NCI-H2029 treated with DMSO at 0.1 percent for 48 hours (cell line): Measurements from ENCODE around the gene SLC24A4.

Source experiments
- DNase-seq: peaks from one replicate; lab custom pipeline; 2025; lab: John Stamatoyannopoulos, UW

The SLC24A4 gene

DNA sequence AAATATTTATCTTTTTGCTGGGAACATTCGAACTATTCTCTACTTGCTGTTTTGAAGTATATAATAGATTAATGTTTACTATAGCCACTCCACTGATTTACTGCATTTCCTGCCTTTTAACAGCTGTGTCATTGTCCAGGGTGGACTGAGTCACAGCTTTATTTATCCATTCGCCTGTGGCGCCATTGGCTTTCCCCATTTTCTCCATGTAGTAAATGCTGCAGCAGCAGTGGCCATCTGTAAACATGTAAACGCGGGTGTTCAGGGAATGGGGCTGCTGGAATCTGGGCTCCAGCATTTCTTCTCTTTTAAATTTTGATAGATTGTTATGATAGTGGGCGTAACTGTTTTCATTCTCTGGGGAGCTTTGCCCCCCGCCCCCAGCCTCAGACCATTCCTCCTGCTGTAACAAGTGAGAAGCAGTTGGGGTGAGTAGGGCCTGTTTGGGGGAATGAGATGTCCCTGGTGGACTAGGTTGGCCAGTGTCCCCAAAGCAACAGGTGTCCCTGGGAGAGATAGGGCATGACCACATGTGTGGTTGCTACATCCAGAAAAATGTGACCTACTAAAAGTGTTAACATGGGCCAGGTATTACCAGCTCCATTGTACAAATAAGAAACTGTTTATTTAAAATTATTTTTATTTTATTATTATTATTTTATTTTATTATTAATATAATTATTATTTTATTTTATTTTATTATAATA, 223.5 kb downstream of the SLC24A4 start:
- no peak for DNase-seq

DNA sequence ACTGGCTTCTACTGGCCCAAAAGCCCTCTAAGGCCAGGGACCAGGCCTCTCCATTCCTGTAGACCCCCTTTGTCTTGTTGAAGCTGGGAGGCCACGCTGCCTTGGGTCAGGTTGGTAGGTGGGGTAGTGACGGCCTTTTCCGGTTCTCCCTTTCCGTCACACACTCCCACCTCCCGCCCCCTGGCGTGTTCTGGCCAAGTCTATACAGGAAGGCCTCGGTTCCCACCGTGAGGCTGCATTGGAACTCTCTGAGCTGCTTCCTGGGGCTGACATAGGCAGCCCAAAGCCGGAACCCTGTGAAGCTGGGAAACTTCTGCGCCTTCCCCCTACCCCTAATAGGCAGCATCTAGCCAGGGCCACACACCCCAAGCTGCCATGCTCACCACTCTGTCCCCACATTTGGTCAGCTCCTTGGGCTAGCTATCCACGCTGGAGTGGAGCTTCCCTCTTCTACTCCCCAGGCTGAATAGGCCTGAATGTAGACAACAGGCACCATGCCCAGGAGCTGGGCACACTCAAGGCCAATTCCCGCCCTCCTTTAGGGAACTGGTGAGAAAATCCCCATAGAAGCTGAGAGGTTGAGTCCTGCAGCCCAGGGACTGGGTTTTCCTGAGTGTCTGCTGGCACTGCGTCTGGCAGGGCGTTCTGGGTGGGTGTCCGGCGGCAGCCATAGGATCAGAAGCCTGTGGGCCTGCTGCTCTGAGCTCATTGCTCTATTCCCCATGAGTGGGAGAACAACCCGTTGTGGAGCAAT, 226.3 kb downstream of the SLC24A4 start:
- no peak for DNase-seq

DNA sequence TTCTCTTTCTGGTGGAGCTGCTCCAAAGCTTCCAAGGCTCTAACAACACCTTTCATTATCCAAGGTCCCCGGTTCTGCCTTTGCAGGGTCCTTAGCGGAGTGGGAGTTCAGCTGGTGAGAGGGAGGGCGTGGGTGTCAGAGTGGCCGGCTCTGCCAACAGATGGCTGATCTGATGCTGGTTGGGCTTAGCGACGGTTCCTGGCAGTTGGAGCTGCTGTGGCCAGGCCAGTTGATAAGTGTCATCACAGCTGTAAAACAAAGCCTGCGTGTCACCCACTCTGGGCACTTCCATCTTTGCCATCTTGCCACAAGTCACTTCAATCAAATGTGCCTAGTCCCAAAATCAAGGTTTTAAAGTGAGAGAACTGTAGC, 226.9 kb downstream of the SLC24A4 start:
- DNase-seq, result no peak
